Measurements from ENCODE around the gene HNF4A. TPM values are rescaled to one million over a fixed set of nuclear protein-coding genes. Genes with fewer than 3 reads are reported as not detected.

Gene HNF4A
- total and polyA plus RNA-seq, 2 of the 13 experiments (the other 11 are each of a cell fraction or from before 2014, with no cell fraction given): 80.9 to 169 TPM

DNA sequence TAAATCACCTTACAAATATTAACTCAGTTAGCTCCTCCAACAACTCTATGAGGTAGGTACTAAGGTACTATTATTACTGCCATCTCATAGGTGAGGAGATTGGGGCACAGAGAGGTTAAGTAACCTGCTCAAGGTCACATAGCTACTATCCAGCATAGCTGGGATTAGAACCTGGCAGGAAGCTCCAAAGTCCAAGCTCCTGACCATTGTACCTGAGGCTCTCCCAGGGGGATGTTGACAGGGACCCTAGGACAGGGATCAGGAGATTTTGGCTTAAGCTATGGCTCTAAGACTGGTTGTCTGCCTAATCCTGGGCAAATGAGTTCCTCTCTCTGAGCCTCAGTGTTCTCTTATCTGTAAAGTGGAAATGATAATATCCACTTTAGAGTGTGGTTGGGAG is 59.3 kb downstream of the HNF4A start (continued):
- TF ChIP-seq, protein P1, sequence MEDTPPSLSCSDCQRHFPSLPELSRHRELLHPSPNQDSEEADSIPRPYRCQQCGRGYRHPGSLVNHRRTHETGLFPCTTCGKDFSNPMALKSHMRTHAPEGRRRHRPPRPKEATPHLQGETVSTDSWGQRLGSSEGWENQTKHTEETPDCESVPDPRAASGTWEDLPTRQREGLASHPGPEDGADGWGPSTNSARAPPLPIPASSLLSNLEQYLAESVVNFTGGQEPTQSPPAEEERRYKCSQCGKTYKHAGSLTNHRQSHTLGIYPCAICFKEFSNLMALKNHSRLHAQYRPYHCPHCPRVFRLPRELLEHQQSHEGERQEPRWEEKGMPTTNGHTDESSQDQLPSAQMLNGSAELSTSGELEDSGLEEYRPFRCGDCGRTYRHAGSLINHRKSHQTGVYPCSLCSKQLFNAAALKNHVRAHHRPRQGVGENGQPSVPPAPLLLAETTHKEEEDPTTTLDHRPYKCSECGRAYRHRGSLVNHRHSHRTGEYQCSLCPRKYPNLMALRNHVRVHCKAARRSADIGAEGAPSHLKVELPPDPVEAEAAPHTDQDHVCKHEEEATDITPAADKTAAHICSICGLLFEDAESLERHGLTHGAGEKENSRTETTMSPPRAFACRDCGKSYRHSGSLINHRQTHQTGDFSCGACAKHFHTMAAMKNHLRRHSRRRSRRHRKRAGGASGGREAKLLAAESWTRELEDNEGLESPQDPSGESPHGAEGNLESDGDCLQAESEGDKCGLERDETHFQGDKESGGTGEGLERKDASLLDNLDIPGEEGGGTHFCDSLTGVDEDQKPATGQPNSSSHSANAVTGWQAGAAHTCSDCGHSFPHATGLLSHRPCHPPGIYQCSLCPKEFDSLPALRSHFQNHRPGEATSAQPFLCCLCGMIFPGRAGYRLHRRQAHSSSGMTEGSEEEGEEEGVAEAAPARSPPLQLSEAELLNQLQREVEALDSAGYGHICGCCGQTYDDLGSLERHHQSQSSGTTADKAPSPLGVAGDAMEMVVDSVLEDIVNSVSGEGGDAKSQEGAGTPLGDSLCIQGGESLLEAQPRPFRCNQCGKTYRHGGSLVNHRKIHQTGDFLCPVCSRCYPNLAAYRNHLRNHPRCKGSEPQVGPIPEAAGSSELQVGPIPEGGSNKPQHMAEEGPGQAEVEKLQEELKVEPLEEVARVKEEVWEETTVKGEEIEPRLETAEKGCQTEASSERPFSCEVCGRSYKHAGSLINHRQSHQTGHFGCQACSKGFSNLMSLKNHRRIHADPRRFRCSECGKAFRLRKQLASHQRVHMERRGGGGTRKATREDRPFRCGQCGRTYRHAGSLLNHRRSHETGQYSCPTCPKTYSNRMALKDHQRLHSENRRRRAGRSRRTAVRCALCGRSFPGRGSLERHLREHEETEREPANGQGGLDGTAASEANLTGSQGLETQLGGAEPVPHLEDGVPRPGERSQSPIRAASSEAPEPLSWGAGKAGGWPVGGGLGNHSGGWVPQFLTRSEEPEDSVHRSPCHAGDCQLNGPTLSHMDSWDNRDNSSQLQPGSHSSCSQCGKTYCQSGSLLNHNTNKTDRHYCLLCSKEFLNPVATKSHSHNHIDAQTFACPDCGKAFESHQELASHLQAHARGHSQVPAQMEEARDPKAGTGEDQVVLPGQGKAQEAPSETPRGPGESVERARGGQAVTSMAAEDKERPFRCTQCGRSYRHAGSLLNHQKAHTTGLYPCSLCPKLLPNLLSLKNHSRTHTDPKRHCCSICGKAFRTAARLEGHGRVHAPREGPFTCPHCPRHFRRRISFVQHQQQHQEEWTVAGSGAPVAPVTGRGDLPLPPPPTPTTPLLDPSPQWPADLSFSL (CRISPR knock-in tag; IDR thresholded peaks at IDR 0.05): no peak
- TF ChIP-seq FOXA3 (CRISPR knock-in tag; IDR thresholded peaks at IDR 0.05): peak; percentile 33
- no peak for TF ChIP-seq WIZ (CRISPR knock-in tag; IDR thresholded peaks at IDR 0.05)
- TF ChIP-seq NCOR1 (IDR thresholded peaks at IDR 0.05; ENCODE audit: borderline replicate concordance, low read length): 0 out of 2 replicates have a peak, but pooled peaks have one; percentile 44
- no peak for TF ChIP-seq RFX5 (IDR thresholded peaks at IDR 0.05; ENCODE audit: low read depth, low read length)
- TF ChIP-seq, protein P2, sequence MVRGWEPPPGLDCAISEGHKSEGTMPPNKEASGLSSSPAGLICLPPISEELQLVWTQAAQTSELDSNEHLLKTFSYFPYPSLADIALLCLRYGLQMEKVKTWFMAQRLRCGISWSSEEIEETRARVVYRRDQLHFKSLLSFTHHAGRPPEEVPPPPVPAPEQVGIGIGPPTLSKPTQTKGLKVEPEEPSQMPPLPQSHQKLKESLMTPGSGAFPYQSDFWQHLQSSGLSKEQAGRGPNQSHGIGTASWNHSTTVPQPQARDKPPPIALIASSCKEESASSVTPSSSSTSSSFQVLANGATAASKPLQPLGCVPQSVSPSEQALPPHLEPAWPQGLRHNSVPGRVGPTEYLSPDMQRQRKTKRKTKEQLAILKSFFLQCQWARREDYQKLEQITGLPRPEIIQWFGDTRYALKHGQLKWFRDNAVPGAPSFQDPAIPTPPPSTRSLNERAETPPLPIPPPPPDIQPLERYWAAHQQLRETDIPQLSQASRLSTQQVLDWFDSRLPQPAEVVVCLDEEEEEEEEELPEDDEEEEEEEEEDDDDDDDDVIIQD (CRISPR knock-in tag; IDR thresholded peaks at IDR 0.05; ENCODE audit: low read depth): no peak
- no peak for TF ChIP-seq GABPA (IDR thresholded peaks at IDR 0.05; ENCODE audit: low read depth, low read length)
- 0 out of 2 replicates have a peak, but pooled peaks have one; percentile 18 for TF ChIP-seq GABPA (CRISPR knock-in tag; IDR thresholded peaks at IDR 0.05; ENCODE audit: low read depth)
- no peak for TF ChIP-seq NBN (conservative IDR thresholded peaks at IDR 0.05)
- no peak for TF ChIP-seq ZMAT3 (CRISPR knock-in tag; conservative IDR thresholded peaks at IDR 0.05)
- no peak for TF ChIP-seq ZNF780A (CRISPR knock-in tag; IDR thresholded peaks at IDR 0.05)
- TF ChIP-seq ZNF720 (CRISPR knock-in tag; IDR thresholded peaks at IDR 0.05): no peak
- TF ChIP-seq ZNF343 (CRISPR knock-in tag; IDR thresholded peaks at IDR 0.05): no peak
- TF ChIP-seq REXO4 (CRISPR knock-in tag; IDR thresholded peaks at IDR 0.05; ENCODE audit: borderline replicate concordance): no peak
- TF ChIP-seq ZIK1 (CRISPR knock-in tag; IDR thresholded peaks at IDR 0.05; ENCODE audit: borderline replicate concordance, low read depth): no peak
- TF ChIP-seq ZNF878 (CRISPR knock-in tag; IDR thresholded peaks at IDR 0.05): 0 out of 2 replicates have a peak, but pooled peaks have one; percentile 54
- TF ChIP-seq, protein P3, sequence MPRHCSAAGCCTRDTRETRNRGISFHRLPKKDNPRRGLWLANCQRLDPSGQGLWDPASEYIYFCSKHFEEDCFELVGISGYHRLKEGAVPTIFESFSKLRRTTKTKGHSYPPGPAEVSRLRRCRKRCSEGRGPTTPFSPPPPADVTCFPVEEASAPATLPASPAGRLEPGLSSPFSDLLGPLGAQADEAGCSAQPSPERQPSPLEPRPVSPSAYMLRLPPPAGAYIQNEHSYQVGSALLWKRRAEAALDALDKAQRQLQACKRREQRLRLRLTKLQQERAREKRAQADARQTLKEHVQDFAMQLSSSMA (CRISPR knock-in tag; IDR thresholded peaks at IDR 0.05): no peak
- peak; percentile 21; the same call in 1 of the 2 replicates for TF ChIP-seq KAT7 (CRISPR knock-in tag; IDR thresholded peaks at IDR 0.05; ENCODE audit: borderline replicate concordance)
- no peak for TF ChIP-seq ZKSCAN5 (CRISPR knock-in tag; IDR thresholded peaks at IDR 0.05)
- peak; percentile 80 for TF ChIP-seq HDAC2 (CRISPR knock-in tag; IDR thresholded peaks at IDR 0.05)
- TF ChIP-seq, protein P4, sequence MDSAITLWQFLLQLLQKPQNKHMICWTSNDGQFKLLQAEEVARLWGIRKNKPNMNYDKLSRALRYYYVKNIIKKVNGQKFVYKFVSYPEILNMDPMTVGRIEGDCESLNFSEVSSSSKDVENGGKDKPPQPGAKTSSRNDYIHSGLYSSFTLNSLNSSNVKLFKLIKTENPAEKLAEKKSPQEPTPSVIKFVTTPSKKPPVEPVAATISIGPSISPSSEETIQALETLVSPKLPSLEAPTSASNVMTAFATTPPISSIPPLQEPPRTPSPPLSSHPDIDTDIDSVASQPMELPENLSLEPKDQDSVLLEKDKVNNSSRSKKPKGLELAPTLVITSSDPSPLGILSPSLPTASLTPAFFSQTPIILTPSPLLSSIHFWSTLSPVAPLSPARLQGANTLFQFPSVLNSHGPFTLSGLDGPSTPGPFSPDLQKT (CRISPR knock-in tag; IDR thresholded peaks at IDR 0.05; ENCODE audit: borderline replicate concordance): no peak
